SK-N-MC (cell line): ENCODE data around the gene SPRR2B.
"Not testable (repeated sequence)": the region's sequence is repeated elsewhere in the genome, so short reads cannot be mapped to it uniquely, and the experiment has no call there.

Experiments used
- EZH2 ChIP-seq: fragments of 200-600 bp; sonication (generic); IDR thresholded peaks from one replicate; pipeline ENCODE4 v1.6.1; 2017; ENCODE audit warnings: antibody characterized with exemption
- FOXP2 ChIP-seq: optimal IDR thresholded peaks from 2 replicates; pipeline ENCODE3; 2011; ENCODE audit warnings: mild to moderate bottlenecking, moderate library complexity; ENCODE audit not compliant: insufficient read depth; ENCODE audit errors: extremely low read length, control extremely low read depth
- POLR2AphosphoS5 ChIP-seq: IDR thresholded peaks from 2 replicates; pipeline ENCODE4 v1.6.1; 2012; ENCODE audit warnings: mild to moderate bottlenecking, low read depth, low read length, borderline replicate concordance

DNA sequence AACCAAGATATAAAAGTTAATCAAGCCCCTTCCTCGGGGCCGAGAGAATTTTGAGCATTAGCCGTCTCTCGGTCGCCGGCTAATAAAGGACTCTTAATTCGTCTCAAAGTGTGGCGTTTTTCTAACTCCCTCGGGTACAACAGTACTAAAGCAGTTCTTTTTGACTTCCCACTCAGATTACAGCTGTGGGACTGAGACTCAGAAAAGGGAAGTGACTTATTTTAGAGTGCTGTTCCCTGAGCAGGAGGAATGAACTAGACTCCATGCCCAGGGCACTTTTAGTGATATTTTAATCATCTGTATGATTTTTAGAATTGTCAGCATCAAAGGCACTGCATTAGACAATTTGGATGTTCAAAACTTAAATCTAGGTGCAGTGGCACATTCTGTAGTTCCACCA is 49.1 kb downstream of the SPRR2B start:
- not testable (repeated sequence) for TF ChIP-seq POLR2AphosphoS5, EZH2, FOXP2
